GM21367 (cell line): Measurements from ENCODE around the gene LIAS.
"Not testable (repeated sequence)": the region's sequence is repeated elsewhere in the genome, so short reads cannot be mapped to it uniquely, and the experiment has no call there.

Experiments used
- ATAC-seq: cut with Tn5 transposase; IDR thresholded peaks from one replicate; pipeline ENCODE4 v1.9.1; 2021; ENCODE audit not compliant: unreplicated experiment

The LIAS gene

GRCh38 chr4:39452860-39453587 lies 5.8 kb upstream of the LIAS start:
- ATAC-seq: no peak

GRCh38 chr4:39453738-39454137 lies 5.1 kb upstream of the LIAS start:
- no peak for ATAC-seq

- no peak for ATAC-seq
These were observed 3.4 kb upstream of the LIAS start for GRCh38 chr4:39455486-39455885.

- no peak for ATAC-seq
These were observed 1.7 kb upstream of the LIAS start for GRCh38 chr4:39456946-39457763.

GRCh38 chr4:39458161-39458504 lies 723 bp upstream of the LIAS start:
- ATAC-seq: not testable (repeated sequence)

GRCh38 chr4:39464886-39465501 lies 6.1 kb downstream of the LIAS start:
- ATAC-seq: no peak

GRCh38 chr4:39466747-39467146 lies 7.9 kb downstream of the LIAS start:
- no peak for ATAC-seq

- no peak for ATAC-seq
These were observed 8.6 kb downstream of the LIAS start for GRCh38 chr4:39467464-39467863.

- no peak for ATAC-seq
These were observed 10.7 kb downstream of the LIAS start for GRCh38 chr4:39469429-39470077.

GRCh38 chr4:39470402-39470801 lies 11.5 kb downstream of the LIAS start:
- no peak for ATAC-seq

GRCh38 chr4:39472396-39472795 lies 13.5 kb downstream of the LIAS start:
- no peak for ATAC-seq

GRCh38 chr4:39476187-39476895 lies 17.5 kb downstream of the LIAS start:
- ATAC-seq: no peak

GRCh38 chr4:39480251-39480650 lies 21.4 kb downstream of the LIAS start:
- no peak for ATAC-seq

- no peak for ATAC-seq
These were observed 22.2 kb downstream of the LIAS start for GRCh38 chr4:39480902-39481695.

- ATAC-seq: no peak
These were observed 25.9 kb downstream of the LIAS start for GRCh38 chr4:39484582-39485272.

GRCh38 chr4:39486221-39486804 lies 27.5 kb downstream of the LIAS start:
- ATAC-seq: no peak

GRCh38 chr4:39490322-39490721 lies 31.5 kb downstream of the LIAS start:
- ATAC-seq: no peak

- ATAC-seq: no peak
These were observed 35.5 kb downstream of the LIAS start for GRCh38 chr4:39494354-39494753.
